Measurements from ENCODE around the gene PDE3A. TPM values are rescaled to one million over a fixed set of nuclear protein-coding genes. Genes with fewer than 3 reads are reported as not detected.

Gene PDE3A
- total RNA-seq, 1 experiment from 2014 or later, result 2.8 TPM

DNA sequence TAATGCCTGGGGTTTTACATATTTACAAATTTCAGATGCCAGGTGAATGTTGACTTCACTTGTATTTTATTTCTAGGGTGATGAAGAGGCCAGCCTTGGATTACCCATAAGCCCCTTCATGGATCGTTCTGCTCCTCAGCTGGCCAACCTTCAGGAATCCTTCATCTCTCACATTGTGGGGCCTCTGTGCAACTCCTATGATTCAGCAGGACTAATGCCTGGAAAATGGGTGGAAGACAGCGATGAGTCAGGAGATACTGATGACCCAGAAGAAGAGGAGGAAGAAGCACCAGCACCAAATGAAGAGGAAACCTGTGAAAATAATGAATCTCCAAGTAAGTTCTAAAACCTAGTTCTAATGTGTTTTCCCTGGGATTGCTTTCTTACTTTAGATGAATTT, 285.5 kb downstream of the PDE3A start (continued):
- TF ChIP-seq, protein P1, sequence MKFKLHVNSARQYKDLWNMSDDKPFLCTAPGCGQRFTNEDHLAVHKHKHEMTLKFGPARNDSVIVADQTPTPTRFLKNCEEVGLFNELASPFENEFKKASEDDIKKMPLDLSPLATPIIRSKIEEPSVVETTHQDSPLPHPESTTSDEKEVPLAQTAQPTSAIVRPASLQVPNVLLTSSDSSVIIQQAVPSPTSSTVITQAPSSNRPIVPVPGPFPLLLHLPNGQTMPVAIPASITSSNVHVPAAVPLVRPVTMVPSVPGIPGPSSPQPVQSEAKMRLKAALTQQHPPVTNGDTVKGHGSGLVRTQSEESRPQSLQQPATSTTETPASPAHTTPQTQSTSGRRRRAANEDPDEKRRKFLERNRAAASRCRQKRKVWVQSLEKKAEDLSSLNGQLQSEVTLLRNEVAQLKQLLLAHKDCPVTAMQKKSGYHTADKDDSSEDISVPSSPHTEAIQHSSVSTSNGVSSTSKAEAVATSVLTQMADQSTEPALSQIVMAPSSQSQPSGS (CRISPR knock-in tag; IDR thresholded peaks at IDR 0.05; ENCODE audit: borderline replicate concordance, low read depth), result no peak
- TF ChIP-seq, protein P2, sequence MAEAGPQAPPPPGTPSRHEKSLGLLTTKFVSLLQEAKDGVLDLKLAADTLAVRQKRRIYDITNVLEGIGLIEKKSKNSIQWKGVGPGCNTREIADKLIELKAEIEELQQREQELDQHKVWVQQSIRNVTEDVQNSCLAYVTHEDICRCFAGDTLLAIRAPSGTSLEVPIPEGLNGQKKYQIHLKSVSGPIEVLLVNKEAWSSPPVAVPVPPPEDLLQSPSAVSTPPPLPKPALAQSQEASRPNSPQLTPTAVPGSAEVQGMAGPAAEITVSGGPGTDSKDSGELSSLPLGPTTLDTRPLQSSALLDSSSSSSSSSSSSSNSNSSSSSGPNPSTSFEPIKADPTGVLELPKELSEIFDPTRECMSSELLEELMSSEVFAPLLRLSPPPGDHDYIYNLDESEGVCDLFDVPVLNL (CRISPR knock-in tag; IDR thresholded peaks at IDR 0.05; ENCODE audit: borderline replicate concordance, low read depth), result no peak
- TF ChIP-seq NR2C2 (CRISPR knock-in tag; IDR thresholded peaks at IDR 0.05) (no peak), RELA (CRISPR knock-in tag; IDR thresholded peaks at IDR 0.05; ENCODE audit: borderline replicate concordance) (no peak), RORB (CRISPR knock-in tag; IDR thresholded peaks at IDR 0.05) (no peak), SMAD4 (CRISPR knock-in tag; IDR thresholded peaks at IDR 0.05) (no peak), ESRRA (CRISPR knock-in tag; IDR thresholded peaks at IDR 0.05; ENCODE audit: borderline replicate concordance) (no peak), TEAD1 (CRISPR knock-in tag; IDR thresholded peaks at IDR 0.05) (no peak)

DNA sequence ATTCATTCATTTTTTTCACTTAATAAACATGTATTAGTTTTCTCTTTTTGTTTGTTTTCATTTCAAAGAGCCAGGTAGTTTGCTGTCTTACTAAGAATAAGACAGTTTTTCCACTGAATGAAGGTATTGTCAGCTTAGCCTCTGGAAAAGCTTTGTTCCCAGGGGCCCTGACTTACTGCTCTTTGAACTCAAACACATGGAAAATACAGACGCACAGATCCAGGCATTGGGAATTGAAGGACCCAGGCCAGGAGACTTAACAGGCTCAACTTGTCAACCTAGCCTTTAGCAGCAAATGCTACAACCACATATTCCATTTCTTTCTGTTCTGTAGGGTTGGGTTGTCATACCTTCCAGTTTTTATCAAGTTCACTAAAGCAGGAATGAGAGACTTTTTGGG, 288.3 kb downstream of the PDE3A start:
- Mint-ChIP-seq H3K4me3 (no peak overlapping the region), H3K27me3 (ENCODE audit: low read depth) (no peaks in the 10 kb centered on the region; the same call in 1 of the 2 replicates), H3K9me3 (peaks cover 25% of the 10 kb centered on the region), H3K4me1 (peaks cover 13% of the 10 kb centered on the region), H3K36me3 (peaks cover 24% of the 10 kb centered on the region), H3K27ac (no peak overlapping the region)
- ATAC-seq (no peak), DNase-seq (ENCODE audit: low spot score) (no peak)
- ChIA-PET CTCF (no interaction called here), POLR2A (no interaction called here)
- no peak for TF ChIP-seq NR2C2 (CRISPR knock-in tag; IDR thresholded peaks at IDR 0.05)
- no peak for TF ChIP-seq NFE2L1 (CRISPR knock-in tag; IDR thresholded peaks at IDR 0.05)
- no peak for TF ChIP-seq SOX15 (CRISPR knock-in tag; IDR thresholded peaks at IDR 0.05)
- TF ChIP-seq, protein P3, sequence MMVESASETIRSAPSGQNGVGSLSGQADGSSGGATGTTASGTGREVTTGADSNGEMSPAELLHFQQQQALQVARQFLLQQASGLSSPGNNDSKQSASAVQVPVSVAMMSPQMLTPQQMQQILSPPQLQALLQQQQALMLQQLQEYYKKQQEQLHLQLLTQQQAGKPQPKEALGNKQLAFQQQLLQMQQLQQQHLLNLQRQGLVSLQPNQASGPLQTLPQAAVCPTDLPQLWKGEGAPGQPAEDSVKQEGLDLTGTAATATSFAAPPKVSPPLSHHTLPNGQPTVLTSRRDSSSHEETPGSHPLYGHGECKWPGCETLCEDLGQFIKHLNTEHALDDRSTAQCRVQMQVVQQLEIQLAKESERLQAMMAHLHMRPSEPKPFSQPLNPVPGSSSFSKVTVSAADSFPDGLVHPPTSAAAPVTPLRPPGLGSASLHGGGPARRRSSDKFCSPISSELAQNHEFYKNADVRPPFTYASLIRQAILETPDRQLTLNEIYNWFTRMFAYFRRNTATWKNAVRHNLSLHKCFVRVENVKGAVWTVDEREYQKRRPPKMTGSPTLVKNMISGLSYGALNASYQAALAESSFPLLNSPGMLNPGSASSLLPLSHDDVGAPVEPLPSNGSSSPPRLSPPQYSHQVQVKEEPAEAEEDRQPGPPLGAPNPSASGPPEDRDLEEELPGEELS (CRISPR knock-in tag; IDR thresholded peaks at IDR 0.05), result no peak
- TF ChIP-seq HMGA2 (CRISPR knock-in tag; IDR thresholded peaks at IDR 0.05), result no peak
- TF ChIP-seq ZNF317 (CRISPR knock-in tag; IDR thresholded peaks at IDR 0.05; ENCODE audit: borderline replicate concordance, low read depth), result no peak

DNA sequence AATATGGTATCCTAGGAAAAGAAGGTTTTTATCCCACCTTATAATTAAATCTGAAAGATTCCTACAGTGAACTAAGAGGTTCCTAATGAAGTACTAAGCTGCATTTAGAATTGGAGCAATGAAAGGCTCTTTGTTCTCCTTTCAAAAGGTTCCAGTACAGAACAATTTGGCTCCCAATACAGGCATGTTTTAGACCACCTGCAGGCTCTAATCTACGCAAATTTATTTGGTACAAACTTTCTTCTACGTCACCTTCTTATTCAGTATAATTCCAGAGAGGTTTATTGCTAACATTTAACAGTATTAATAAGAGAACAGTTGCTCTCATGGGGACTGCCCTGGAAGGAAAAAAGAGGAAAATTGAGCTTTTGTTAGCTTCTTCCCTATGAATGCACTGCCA, 289.2 kb downstream of the PDE3A start:
- peaks cover 13% of the 10 kb centered on the region for H3K4me1 Mint-ChIP-seq
- peaks cover 34% of the 10 kb centered on the region for H3K9me3 Mint-ChIP-seq
- no peak overlapping the region for H3K4me3 Mint-ChIP-seq
- H3K27me3 Mint-ChIP-seq (ENCODE audit: low read depth), result peaks cover 2% of the 10 kb centered on the region; the same call in 1 of the 2 replicates
- no peak overlapping the region; the same call in 1 of the 2 replicates for H3K27ac Mint-ChIP-seq
- peaks cover 33% of the 10 kb centered on the region for H3K36me3 Mint-ChIP-seq
- ATAC-seq (no peak), DNase-seq (ENCODE audit: low spot score) (no peak)
- ChIA-PET POLR2A (no interaction called here), CTCF (interaction anchor here (1.0 kb wide), 1 partner anchor 23 kb away, joined by 3 read pairs; no protein-coding TSS in a partner anchor)
- no peak for TF ChIP-seq ZNF219 (CRISPR knock-in tag; IDR thresholded peaks at IDR 0.05; ENCODE audit: borderline replicate concordance)
- TF ChIP-seq, protein P4, sequence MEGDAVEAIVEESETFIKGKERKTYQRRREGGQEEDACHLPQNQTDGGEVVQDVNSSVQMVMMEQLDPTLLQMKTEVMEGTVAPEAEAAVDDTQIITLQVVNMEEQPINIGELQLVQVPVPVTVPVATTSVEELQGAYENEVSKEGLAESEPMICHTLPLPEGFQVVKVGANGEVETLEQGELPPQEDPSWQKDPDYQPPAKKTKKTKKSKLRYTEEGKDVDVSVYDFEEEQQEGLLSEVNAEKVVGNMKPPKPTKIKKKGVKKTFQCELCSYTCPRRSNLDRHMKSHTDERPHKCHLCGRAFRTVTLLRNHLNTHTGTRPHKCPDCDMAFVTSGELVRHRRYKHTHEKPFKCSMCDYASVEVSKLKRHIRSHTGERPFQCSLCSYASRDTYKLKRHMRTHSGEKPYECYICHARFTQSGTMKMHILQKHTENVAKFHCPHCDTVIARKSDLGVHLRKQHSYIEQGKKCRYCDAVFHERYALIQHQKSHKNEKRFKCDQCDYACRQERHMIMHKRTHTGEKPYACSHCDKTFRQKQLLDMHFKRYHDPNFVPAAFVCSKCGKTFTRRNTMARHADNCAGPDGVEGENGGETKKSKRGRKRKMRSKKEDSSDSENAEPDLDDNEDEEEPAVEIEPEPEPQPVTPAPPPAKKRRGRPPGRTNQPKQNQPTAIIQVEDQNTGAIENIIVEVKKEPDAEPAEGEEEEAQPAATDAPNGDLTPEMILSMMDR (IDR thresholded peaks at IDR 0.05), result no peak
- TF ChIP-seq, protein P5, sequence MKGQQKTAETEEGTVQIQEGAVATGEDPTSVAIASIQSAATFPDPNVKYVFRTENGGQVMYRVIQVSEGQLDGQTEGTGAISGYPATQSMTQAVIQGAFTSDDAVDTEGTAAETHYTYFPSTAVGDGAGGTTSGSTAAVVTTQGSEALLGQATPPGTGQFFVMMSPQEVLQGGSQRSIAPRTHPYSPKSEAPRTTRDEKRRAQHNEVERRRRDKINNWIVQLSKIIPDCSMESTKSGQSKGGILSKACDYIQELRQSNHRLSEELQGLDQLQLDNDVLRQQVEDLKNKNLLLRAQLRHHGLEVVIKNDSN (CRISPR knock-in tag; IDR thresholded peaks at IDR 0.05), result no peak
- TF ChIP-seq, protein P6, sequence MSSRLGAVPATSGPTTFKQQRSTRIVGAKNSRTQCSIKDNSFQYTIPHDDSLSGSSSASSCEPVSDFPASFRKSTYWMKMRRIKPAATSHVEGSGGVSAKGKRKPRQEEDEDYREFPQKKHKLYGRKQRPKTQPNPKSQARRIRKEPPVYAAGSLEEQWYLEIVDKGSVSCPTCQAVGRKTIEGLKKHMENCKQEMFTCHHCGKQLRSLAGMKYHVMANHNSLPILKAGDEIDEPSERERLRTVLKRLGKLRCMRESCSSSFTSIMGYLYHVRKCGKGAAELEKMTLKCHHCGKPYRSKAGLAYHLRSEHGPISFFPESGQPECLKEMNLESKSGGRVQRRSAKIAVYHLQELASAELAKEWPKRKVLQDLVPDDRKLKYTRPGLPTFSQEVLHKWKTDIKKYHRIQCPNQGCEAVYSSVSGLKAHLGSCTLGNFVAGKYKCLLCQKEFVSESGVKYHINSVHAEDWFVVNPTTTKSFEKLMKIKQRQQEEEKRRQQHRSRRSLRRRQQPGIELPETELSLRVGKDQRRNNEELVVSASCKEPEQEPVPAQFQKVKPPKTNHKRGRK (CRISPR knock-in tag; IDR thresholded peaks at IDR 0.05; ENCODE audit: borderline replicate concordance), result no peak
- no peak for TF ChIP-seq SP1 (CRISPR knock-in tag; conservative IDR thresholded peaks at IDR 0.05)
- TF ChIP-seq ZNF263 (CRISPR knock-in tag; IDR thresholded peaks at IDR 0.05; ENCODE audit: low read depth), result no peak
- TF ChIP-seq, protein P7, sequence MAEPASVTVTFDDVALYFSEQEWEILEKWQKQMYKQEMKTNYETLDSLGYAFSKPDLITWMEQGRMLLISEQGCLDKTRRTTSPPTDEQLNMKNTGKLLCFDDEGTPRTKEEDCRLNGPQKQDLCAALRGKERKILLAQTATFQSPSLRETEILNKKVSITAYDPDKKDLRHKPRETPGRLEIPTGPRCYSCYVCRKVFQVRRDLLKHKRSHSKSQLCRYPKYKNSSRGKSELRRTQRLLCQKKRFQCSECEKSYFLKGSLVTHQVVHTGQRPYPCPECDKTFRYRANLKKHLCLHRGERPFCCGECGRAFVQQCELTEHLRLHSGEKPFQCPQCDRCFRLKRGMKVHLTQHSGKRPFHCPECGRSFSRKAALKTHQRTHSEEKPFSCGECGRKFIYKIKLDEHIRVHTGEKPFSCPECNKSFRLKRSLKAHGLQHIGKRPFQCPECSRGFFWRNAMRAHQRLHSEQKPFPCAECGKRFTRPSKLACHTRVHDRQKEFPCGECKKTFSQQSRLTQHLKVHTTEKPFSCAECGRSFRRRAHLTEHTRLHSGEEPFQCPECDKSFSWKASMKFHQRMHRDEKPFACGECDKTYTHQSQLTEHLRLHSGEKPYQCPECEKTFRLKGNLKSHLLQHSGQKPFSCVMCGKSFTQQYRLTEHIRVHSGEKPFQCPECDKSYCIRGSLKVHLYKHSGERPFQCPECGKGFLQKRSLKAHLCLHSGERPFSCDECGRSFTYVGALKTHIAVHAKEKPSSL (CRISPR knock-in tag; conservative IDR thresholded peaks at IDR 0.05), result no peak
- TF ChIP-seq JUN (CRISPR knock-in tag; IDR thresholded peaks at IDR 0.05), result no peak
- no peak for TF ChIP-seq ZNF317 (CRISPR knock-in tag; IDR thresholded peaks at IDR 0.05; ENCODE audit: borderline replicate concordance, low read depth)
- no peak for TF ChIP-seq CREM (CRISPR knock-in tag; IDR thresholded peaks at IDR 0.05)
- TF ChIP-seq, protein P8, sequence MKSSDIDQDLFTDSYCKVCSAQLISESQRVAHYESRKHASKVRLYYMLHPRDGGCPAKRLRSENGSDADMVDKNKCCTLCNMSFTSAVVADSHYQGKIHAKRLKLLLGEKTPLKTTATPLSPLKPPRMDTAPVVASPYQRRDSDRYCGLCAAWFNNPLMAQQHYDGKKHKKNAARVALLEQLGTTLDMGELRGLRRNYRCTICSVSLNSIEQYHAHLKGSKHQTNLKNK (CRISPR knock-in tag; IDR thresholded peaks at IDR 0.05), result no peak
